Choroid plexus epithelial cell (primary cell): Measurements from ENCODE around the gene PPP1R37.
A peak's percentile ranks its signal among the peaks of the same experiment; 100 is the strongest.

Experiments
- DNase-seq: peaks from one replicate; pipeline ENCODE4 v3.0.0-alpha.2; 2010; ENCODE audit warnings: low read depth
- H3K4me3 ChIP-seq: 2 replicates; pipeline ENCODE4 v1.5.1; 2011; ENCODE audit warnings: low read depth, mild to moderate bottlenecking, control low read depth, low read length, moderate library complexity
- TF ChIP-seq, protein P1 (sequence below): conservative IDR thresholded peaks from 2 replicates; pipeline ENCODE4 v1.5.1; 2011; ENCODE audit warnings: low read depth, mild to moderate bottlenecking, control low read depth, inconsistent platforms, low read length, moderate library complexity

The PPP1R37 gene

GRCh38 chr19:45051929-45052579 is 40.9 kb upstream of the PPP1R37 start:
- TF ChIP-seq, protein P1, sequence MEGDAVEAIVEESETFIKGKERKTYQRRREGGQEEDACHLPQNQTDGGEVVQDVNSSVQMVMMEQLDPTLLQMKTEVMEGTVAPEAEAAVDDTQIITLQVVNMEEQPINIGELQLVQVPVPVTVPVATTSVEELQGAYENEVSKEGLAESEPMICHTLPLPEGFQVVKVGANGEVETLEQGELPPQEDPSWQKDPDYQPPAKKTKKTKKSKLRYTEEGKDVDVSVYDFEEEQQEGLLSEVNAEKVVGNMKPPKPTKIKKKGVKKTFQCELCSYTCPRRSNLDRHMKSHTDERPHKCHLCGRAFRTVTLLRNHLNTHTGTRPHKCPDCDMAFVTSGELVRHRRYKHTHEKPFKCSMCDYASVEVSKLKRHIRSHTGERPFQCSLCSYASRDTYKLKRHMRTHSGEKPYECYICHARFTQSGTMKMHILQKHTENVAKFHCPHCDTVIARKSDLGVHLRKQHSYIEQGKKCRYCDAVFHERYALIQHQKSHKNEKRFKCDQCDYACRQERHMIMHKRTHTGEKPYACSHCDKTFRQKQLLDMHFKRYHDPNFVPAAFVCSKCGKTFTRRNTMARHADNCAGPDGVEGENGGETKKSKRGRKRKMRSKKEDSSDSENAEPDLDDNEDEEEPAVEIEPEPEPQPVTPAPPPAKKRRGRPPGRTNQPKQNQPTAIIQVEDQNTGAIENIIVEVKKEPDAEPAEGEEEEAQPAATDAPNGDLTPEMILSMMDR: no peak
- H3K4me3 ChIP-seq: no peak overlapping the region
- no peak for DNase-seq

- no peak overlapping the region for H3K4me3 ChIP-seq
- TF ChIP-seq, protein P1: no peak
- no peak for DNase-seq
Measured at GRCh38 chr19:45056831-45057230, 36.1 kb upstream of the PPP1R37 start.

GRCh38 chr19:45057444-45057843 is 35.5 kb upstream of the PPP1R37 start:
- H3K4me3 ChIP-seq: no peak overlapping the region
- TF ChIP-seq, protein P1: no peak
- no peak for DNase-seq

- TF ChIP-seq, protein P1: no peak
- no peak overlapping the region for H3K4me3 ChIP-seq
- no peak for DNase-seq
Measured at GRCh38 chr19:45058622-45059159, 34.3 kb upstream of the PPP1R37 start.

GRCh38 chr19:45059258-45059965 is 33.6 kb upstream of the PPP1R37 start:
- peak; percentile 87 for DNase-seq
- TF ChIP-seq, protein P1: peak; percentile 90
- no peak overlapping the region for H3K4me3 ChIP-seq

DNA sequence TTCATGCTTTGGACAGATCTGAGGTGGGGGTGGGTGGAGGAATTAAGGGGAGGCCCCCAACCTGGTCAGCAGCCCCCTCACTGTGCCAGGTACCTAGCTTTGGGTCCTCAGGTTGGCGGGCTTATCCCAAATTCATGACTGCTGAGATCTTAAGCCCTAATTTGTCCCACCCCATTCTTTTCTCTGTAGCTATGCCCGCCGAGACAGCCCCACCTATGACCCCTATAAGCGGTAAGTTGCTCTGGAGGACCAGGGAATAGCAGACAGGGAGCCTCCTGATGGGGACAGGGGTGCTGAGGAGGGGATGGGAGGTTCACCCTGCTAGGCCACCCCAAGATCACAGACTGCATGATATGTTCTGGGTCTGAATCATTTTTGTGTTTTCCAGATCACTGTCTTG is 31.0 kb upstream of the PPP1R37 start:
- TF ChIP-seq, protein P1: no peak
- DNase-seq: no peak
- H3K4me3 ChIP-seq: no peak overlapping the region
